Fibroblast of the aortic adventitia (primary cell): ENCODE data around the gene CCDC120. TPM values are rescaled to one million over a fixed set of nuclear protein-coding genes. Genes with fewer than 3 reads are reported as not detected.

Experiments
- DNase-seq: peaks from one replicate; pipeline ENCODE4 v3.0.0-alpha.2; 2010; ENCODE audit warnings: low read depth
- H3K4me3 ChIP-seq: 2 replicates; pipeline ENCODE4 v1.5.1; 2011; ENCODE audit warnings: low read depth, mild to moderate bottlenecking, control low read depth, low read length, moderate library complexity
- CTCF ChIP-seq: IDR thresholded peaks from 2 replicates; pipeline ENCODE4 v1.5.1; 2011; ENCODE audit warnings: mild to moderate bottlenecking, low read length, control low read depth, inconsistent platforms; ENCODE audit not compliant: insufficient read depth
- total RNA-seq: library from RNA; depleted of rRNA; stranded (reverse); fragments of >200 nt; gene quantifications from 2 replicates; pipeline ENCODE4 v1.2.3, GENCODE V29; 2012; ENCODE audit warnings: low replicate concordance

Gene CCDC120
- total RNA-seq, 1 donor = 0.90 TPM

GRCh38 chrX:49075347-49075746, 16.5 kb downstream of the CCDC120 start:
- TF ChIP-seq CTCF = no peak
- DNase-seq = no peak
- no peak overlapping the region for H3K4me3 ChIP-seq

- TF ChIP-seq CTCF = no peak
- no peak for DNase-seq
- H3K4me3 ChIP-seq = no peak overlapping the region
Measured at GRCh38 chrX:49077941-49078340, 19.1 kb downstream of the CCDC120 start.

GRCh38 chrX:49079489-49080428, 21.0 kb downstream of the CCDC120 start, which contains the start of gene WDR45:
WDR45 (minus strand) TSS chrX:49079887; CDS start chrX:49078095, 1,792 bp downstream.
- peak within 1 kb of the TSS; percentile 77 for H3K4me3 ChIP-seq
- no peak for TF ChIP-seq CTCF
- peak; percentile 69 for DNase-seq

GRCh38 chrX:49082271-49082871, 23.6 kb downstream of the CCDC120 start:
- DNase-seq = no peak
- H3K4me3 ChIP-seq = no peak overlapping the region
- TF ChIP-seq CTCF = no peak

GRCh38 chrX:49089553-49089952, 30.8 kb downstream of the CCDC120 start:
- H3K4me3 ChIP-seq = no peak overlapping the region
- DNase-seq = no peak
- no peak for TF ChIP-seq CTCF

- no peak overlapping the region for H3K4me3 ChIP-seq
- no peak for TF ChIP-seq CTCF
- DNase-seq = no peak
Measured at GRCh38 chrX:49096419-49096818, 37.6 kb downstream of the CCDC120 start.
